Vagina (tissue), 2 donors: ENCODE measurements around the gene GABRB3.

Experiments used
- POLR2A ChIP-seq, 2 donors: fragments of 450-650 bp; IDR thresholded peaks; one replicate each; pipeline ENCODE4 v1.6.1; 2017; ENCODE audit warnings: antibody characterized with exemption in 2 of 2, mild to moderate bottlenecking in 2 of 2, moderate library complexity in 2 of 2
- TF ChIP-seq, protein P1 (sequence below), 3 experiments: fragments of 450-650 bp in 2 of 3; fragments of 200-600 bp in 1 of 3; sonication (generic) in 1 of 3; IDR thresholded peaks; one replicate each; pipeline ENCODE4 v1.5.1; 2017 to 2019; ENCODE audit warnings: antibody characterized with exemption in 3 of 3, mild to moderate bottlenecking in 2 of 3, moderate library complexity in 2 of 3

DNA sequence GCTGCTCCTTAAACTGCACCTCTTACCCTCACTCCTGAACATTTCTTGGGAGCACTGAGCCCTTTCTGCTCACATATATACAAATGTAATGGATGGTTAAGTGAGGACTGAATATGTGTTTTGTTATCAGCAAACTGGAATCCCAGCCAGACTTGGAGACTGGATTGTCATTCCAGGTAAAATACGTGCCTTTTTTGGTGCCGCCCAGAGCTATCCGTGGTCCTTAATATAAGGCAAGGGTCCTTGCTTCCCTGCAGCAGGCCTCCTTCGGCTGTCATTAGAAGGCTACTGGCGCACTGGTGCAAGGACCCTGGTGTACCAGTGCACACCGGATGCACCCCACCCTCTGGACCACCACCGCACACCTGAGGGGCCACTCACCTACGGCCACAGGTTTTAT lies 1.1 kb upstream of the GABRB3 start:
- TF ChIP-seq, protein P1, sequence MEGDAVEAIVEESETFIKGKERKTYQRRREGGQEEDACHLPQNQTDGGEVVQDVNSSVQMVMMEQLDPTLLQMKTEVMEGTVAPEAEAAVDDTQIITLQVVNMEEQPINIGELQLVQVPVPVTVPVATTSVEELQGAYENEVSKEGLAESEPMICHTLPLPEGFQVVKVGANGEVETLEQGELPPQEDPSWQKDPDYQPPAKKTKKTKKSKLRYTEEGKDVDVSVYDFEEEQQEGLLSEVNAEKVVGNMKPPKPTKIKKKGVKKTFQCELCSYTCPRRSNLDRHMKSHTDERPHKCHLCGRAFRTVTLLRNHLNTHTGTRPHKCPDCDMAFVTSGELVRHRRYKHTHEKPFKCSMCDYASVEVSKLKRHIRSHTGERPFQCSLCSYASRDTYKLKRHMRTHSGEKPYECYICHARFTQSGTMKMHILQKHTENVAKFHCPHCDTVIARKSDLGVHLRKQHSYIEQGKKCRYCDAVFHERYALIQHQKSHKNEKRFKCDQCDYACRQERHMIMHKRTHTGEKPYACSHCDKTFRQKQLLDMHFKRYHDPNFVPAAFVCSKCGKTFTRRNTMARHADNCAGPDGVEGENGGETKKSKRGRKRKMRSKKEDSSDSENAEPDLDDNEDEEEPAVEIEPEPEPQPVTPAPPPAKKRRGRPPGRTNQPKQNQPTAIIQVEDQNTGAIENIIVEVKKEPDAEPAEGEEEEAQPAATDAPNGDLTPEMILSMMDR (IDR thresholded peaks at IDR 0.05): no peak
- TF ChIP-seq POLR2A (IDR thresholded peaks at IDR 0.05): no peak
